NCI-H460 (cell line): ENCODE data around the gene CMBL. TPM values are rescaled to one million over a fixed set of nuclear protein-coding genes. Genes with fewer than 3 reads are reported as not detected.
"Not testable (repeated sequence)": the region's sequence is repeated elsewhere in the genome, so short reads cannot be mapped to it uniquely, and the experiment has no call there.

Experiments
- DNase-seq: peaks from one replicate; pipeline ENCODE4 v3.0.0-alpha.2; 2016; ENCODE audit warnings: low read depth; ENCODE audit errors: extremely low read depth
- total RNA-seq: library from RNA; depleted of rRNA; stranded (reverse); fragments of >200 nt; shearing (Covaris generic); gene quantifications from 2 replicates; pipeline ENCODE4 v1.2.3, GENCODE V29; 2014

The CMBL gene
- total RNA-seq, 1 experiment from 2014 or later, result 13.5 TPM

- DNase-seq, result no peak
Observed at GRCh38 chr5:10286862-10287227, 20.9 kb downstream of the CMBL start.

- DNase-seq, result no peak
Observed at GRCh38 chr5:10286162-10286861, 21.4 kb downstream of the CMBL start.

GRCh38 chr5:10285362-10285761 lies 22.3 kb downstream of the CMBL start:
- not testable (repeated sequence) for DNase-seq

GRCh38 chr5:10283927-10284635 lies 23.6 kb downstream of the CMBL start:
- peak; percentile 73 for DNase-seq

- DNase-seq, result no peak
Observed at GRCh38 chr5:10279925-10280720, 27.6 kb downstream of the CMBL start.

- DNase-seq, result no peak
Observed at GRCh38 chr5:10279328-10279727, 28.4 kb downstream of the CMBL start.

GRCh38 chr5:10278658-10279279 lies 28.9 kb downstream of the CMBL start:
- no peak for DNase-seq

- DNase-seq, result no peak
Observed at GRCh38 chr5:10277773-10278630, 29.7 kb downstream of the CMBL start.

GRCh38 chr5:10276691-10277090 lies 31.0 kb downstream of the CMBL start:
- DNase-seq, result no peak

- DNase-seq, result no peak
Observed at GRCh38 chr5:10275991-10276390, 31.7 kb downstream of the CMBL start.

- DNase-seq, result no peak
Observed at GRCh38 chr5:10275460-10275859, 32.2 kb downstream of the CMBL start.

- not testable (repeated sequence) for DNase-seq
Observed at GRCh38 chr5:10272875-10273209, 34.9 kb downstream of the CMBL start.

GRCh38 chr5:10272053-10272874 lies 35.4 kb downstream of the CMBL start:
- DNase-seq, result no peak

GRCh38 chr5:10268100-10268499 lies 39.6 kb downstream of the CMBL start:
- no peak for DNase-seq

GRCh38 chr5:10266839-10267238 lies 40.9 kb downstream of the CMBL start:
- no peak for DNase-seq

GRCh38 chr5:10266137-10266536 lies 41.6 kb downstream of the CMBL start:
- DNase-seq, result no peak

GRCh38 chr5:10265245-10266109 lies 42.2 kb downstream of the CMBL start:
- no peak for DNase-seq

- DNase-seq, result no peak
Observed at GRCh38 chr5:10264604-10265003, 43.1 kb downstream of the CMBL start.
